Measurements from ENCODE around the gene INAFM1.

Gene INAFM1

GRCh38 chr19:47310819-47311218 is 36.1 kb downstream of the INAFM1 start:
- Mint-ChIP-seq H3K4me3 (no peak overlapping the region), H3K36me3 (ENCODE audit: low read depth) (no peaks in the 10 kb centered on the region), H3K27ac (no peak overlapping the region), H3K4me1 (no peaks in the 10 kb centered on the region), H3K9me3 (no peaks in the 10 kb centered on the region), H3K27me3 (ENCODE audit: low read depth) (peaks cover 29% of the 10 kb centered on the region)
- no peak for TF ChIP-seq CTCF (IDR thresholded peaks at IDR 0.05; ENCODE audit: unreplicated experiment in 3 of 3)

- TF ChIP-seq CTCF (IDR thresholded peaks at IDR 0.05; ENCODE audit: unreplicated experiment in 3 of 3) = no peak
- H3K4me3 Mint-ChIP-seq = no peak overlapping the region
- H3K27me3 Mint-ChIP-seq (ENCODE audit: low read depth) = peaks cover 19% of the 10 kb centered on the region
- H3K27ac Mint-ChIP-seq = no peak overlapping the region
- no peaks in the 10 kb centered on the region for H3K9me3 Mint-ChIP-seq
- H3K36me3 Mint-ChIP-seq (ENCODE audit: low read depth) = no peaks in the 10 kb centered on the region
- no peaks in the 10 kb centered on the region for H3K4me1 Mint-ChIP-seq
Measured at GRCh38 chr19:47312366-47313006, 37.8 kb downstream of the INAFM1 start.

- TF ChIP-seq CTCF (IDR thresholded peaks at IDR 0.05; ENCODE audit: unreplicated experiment in 3 of 3) = no peak
- Mint-ChIP-seq H3K36me3 (ENCODE audit: low read depth) (no peaks in the 10 kb centered on the region), H3K27ac (no peak overlapping the region), H3K4me1 (no peaks in the 10 kb centered on the region), H3K9me3 (no peaks in the 10 kb centered on the region), H3K27me3 (ENCODE audit: low read depth) (peaks cover 21% of the 10 kb centered on the region), H3K4me3 (no peak overlapping the region)
Measured at GRCh38 chr19:47313754-47314295, 39.1 kb downstream of the INAFM1 start.

GRCh38 chr19:47315125-47315821 is 40.6 kb downstream of the INAFM1 start:
- TF ChIP-seq CTCF (IDR thresholded peaks at IDR 0.05; ENCODE audit: unreplicated experiment in 3 of 3) = no peak
- Mint-ChIP-seq H3K27me3 (ENCODE audit: low read depth) (peaks cover 17% of the 10 kb centered on the region), H3K9me3 (no peaks in the 10 kb centered on the region)

GRCh38 chr19:47316513-47316912 is 41.8 kb downstream of the INAFM1 start:
- no peak overlapping the region for H3K4me3 Mint-ChIP-seq
- H3K27me3 Mint-ChIP-seq (ENCODE audit: low read depth) = peaks cover 24% of the 10 kb centered on the region
- no peaks in the 10 kb centered on the region for H3K4me1 Mint-ChIP-seq
- TF ChIP-seq CTCF (IDR thresholded peaks at IDR 0.05; ENCODE audit: unreplicated experiment in 3 of 3) = no peak
- no peaks in the 10 kb centered on the region for H3K36me3 Mint-ChIP-seq (ENCODE audit: low read depth)
- no peak overlapping the region for H3K27ac Mint-ChIP-seq
- no peaks in the 10 kb centered on the region for H3K9me3 Mint-ChIP-seq

More at GRCh38 chr19:47315125-47315821, 40.6 kb downstream of the INAFM1 start:
- Mint-ChIP-seq H3K4me1 (no peaks in the 10 kb centered on the region), H3K4me3 (no peak overlapping the region), H3K36me3 (ENCODE audit: low read depth) (no peaks in the 10 kb centered on the region), H3K27ac (no peak overlapping the region)

Data from nephron (organoid).